Activated CD4-positive, alpha-beta T cell treated with anti-CD3 and anti-CD28 coated beads for 36 hours (primary cell): ENCODE data around the gene SERTAD1. TPM values are rescaled to one million over a fixed set of nuclear protein-coding genes. Genes with fewer than 3 reads are reported as not detected.

Source experiments
- ATAC-seq: fragments of 200-7000 bp; cut with Tn5 transposase; one replicate; pipeline ENCODE4 v1.10.0; 2021; ENCODE audit warnings: mild to moderate bottlenecking, moderate library complexity
- CTCF ChIA-PET: fragments of 350-600 bp; sonication (Branson Sonifier 250); formaldehyde crosslinking; loops from one replicate; lab custom pipeline; 2021; ENCODE audit warnings: antibody characterized with exemption; lab: Charles Lee
- POLR2A ChIA-PET: fragments of 350-600 bp; sonication (Branson Sonifier 250); formaldehyde crosslinking; loops from one replicate; lab custom pipeline; 2021; ENCODE audit warnings: antibody characterized with exemption, inconsistent platforms; lab: Charles Lee
- DNase-seq: peaks from one replicate; pipeline ENCODE4 v3.0.0-alpha.2; 2020
- H3K27ac Mint-ChIP-seq: one replicate; pipeline ENCODE4 v1.8.0; 2021; ENCODE audit warnings: mixed read lengths
- H3K27me3 Mint-ChIP-seq: one replicate; pipeline ENCODE4 v1.8.0; 2021; ENCODE audit warnings: mixed read lengths
- H3K36me3 Mint-ChIP-seq: one replicate; pipeline ENCODE4 v1.8.0; 2021; ENCODE audit warnings: low read depth, mixed read lengths
- H3K4me1 Mint-ChIP-seq: one replicate; pipeline ENCODE4 v1.8.0; 2021; ENCODE audit warnings: mixed read lengths
- H3K4me3 Mint-ChIP-seq: one replicate; pipeline ENCODE4 v1.8.0; 2021; ENCODE audit warnings: mild to moderate bottlenecking, moderate library complexity, mixed read lengths
- H3K9me3 Mint-ChIP-seq: one replicate; pipeline ENCODE4 v1.8.0; 2021; ENCODE audit warnings: low read depth, mixed read lengths
- intact Hi-C, 2 experiments: fragments of 100-400 bp; cut with DNase I in 1 of 2; cut with micrococcal nuclease in 1 of 2; formaldehyde crosslinking; loops; one replicate each; pipeline versions ENCODE4 v1.14.2 to v1.15.1; 2022 to 2024; cut with DNase I, micrococcal nuclease
- total RNA-seq, 2 experiments: library from RNA; stranded (reverse); gene quantifications; one replicate each; pipeline ENCODE4 v1.2.3, GENCODE V29; 2021

The SERTAD1 gene
- total RNA-seq, 2 experiments from 2014 or later: 10.0 to 14.7 TPM

DNA sequence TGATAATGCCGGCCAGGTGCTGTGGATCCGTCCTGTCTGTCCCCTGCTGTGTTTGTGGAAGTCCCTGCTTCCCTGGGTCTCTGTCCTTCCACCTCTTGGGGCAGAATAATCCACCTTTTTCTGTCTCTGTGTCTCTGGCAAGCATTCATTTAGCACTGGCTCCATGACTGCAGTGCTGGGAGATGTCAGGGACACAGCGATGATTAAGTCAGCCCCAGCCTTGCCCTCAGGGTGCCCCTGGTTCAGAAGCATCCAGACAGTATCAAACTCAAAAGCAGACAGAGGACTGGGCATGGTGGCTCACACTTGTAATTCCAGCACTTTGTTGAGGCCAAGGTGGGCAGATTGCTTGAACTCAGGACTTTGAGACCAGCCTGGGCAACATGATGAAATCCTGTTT, 37.3 kb downstream of the SERTAD1 start:
- no peak overlapping the region for H3K27ac Mint-ChIP-seq

GRCh38 chr19:40387155-40387554, 38.6 kb downstream of the SERTAD1 start:
- POLR2A ChIA-PET: no interaction called here
- ATAC-seq: no peak
- no peak for DNase-seq
- no peaks in the 10 kb centered on the region for H3K4me1 Mint-ChIP-seq
- no peaks in the 10 kb centered on the region for H3K9me3 Mint-ChIP-seq
- intact Hi-C loops: no loop called here
- CTCF ChIA-PET: interaction anchor here (0.6 kb wide), 2 partner anchors 57 to 60 kb away, joined by 3 read pairs; no protein-coding TSS in a partner anchor
- no peaks in the 10 kb centered on the region for H3K36me3 Mint-ChIP-seq
- no peak overlapping the region for H3K27ac Mint-ChIP-seq
- H3K27me3 Mint-ChIP-seq: no peaks in the 10 kb centered on the region
- no peak overlapping the region for H3K4me3 Mint-ChIP-seq

More for the DNA sequence above, 37.3 kb downstream of the SERTAD1 start:
- Mint-ChIP-seq H3K36me3 (no peaks in the 10 kb centered on the region), H3K27me3 (no peaks in the 10 kb centered on the region), H3K4me1 (no peaks in the 10 kb centered on the region), H3K9me3 (no peaks in the 10 kb centered on the region), H3K4me3 (no peak overlapping the region)
- intact Hi-C loops: no loop called here
- DNase-seq: no peak
- ATAC-seq: no peak
- ChIA-PET CTCF (no interaction called here), POLR2A (no interaction called here)

- intact Hi-C loops: no loop called here
- Mint-ChIP-seq H3K36me3 (no peaks in the 10 kb centered on the region), H3K9me3 (no peaks in the 10 kb centered on the region), H3K4me1 (no peaks in the 10 kb centered on the region), H3K27me3 (no peaks in the 10 kb centered on the region), H3K4me3 (no peak overlapping the region), H3K27ac (no peak overlapping the region)
- CTCF ChIA-PET: no interaction called here
- ATAC-seq (no peak), DNase-seq (no peak)
- POLR2A ChIA-PET: no interaction called here
Measured at GRCh38 chr19:40383668-40384248, 42.0 kb downstream of the SERTAD1 start.

DNA sequence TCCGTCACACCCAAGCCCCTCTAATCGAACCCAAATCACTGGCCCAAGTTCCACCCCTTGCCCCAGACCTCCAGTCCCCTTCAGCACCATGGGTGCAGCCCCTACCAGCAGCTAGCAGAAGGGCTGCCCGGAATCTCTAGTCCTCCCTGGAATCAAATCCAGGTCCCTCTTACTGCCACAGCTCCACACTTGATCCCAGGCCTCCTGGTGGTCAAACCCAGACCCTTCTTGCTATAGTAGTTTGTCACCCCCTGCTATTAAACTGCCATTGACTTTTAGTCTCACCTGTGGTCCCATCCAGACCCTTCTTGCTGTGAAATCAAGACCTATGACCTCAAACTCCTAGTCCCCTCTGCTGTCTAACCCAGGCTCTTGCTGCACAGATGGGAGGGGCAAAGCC, 44.5 kb downstream of the SERTAD1 start:
- ChIA-PET CTCF (interaction anchor here (1.1 kb wide), 1 partner anchor 39 kb away, joined by 5 read pairs; no protein-coding TSS in a partner anchor), POLR2A (no interaction called here)
- no peaks in the 10 kb centered on the region for H3K36me3 Mint-ChIP-seq
- no peaks in the 10 kb centered on the region for H3K27me3 Mint-ChIP-seq
- DNase-seq (no peak), ATAC-seq (no peak)
- no peaks in the 10 kb centered on the region for H3K4me1 Mint-ChIP-seq
- intact Hi-C loops: no loop called here
- H3K4me3 Mint-ChIP-seq: no peak overlapping the region
- H3K27ac Mint-ChIP-seq: no peak overlapping the region
- H3K9me3 Mint-ChIP-seq: no peaks in the 10 kb centered on the region

DNA sequence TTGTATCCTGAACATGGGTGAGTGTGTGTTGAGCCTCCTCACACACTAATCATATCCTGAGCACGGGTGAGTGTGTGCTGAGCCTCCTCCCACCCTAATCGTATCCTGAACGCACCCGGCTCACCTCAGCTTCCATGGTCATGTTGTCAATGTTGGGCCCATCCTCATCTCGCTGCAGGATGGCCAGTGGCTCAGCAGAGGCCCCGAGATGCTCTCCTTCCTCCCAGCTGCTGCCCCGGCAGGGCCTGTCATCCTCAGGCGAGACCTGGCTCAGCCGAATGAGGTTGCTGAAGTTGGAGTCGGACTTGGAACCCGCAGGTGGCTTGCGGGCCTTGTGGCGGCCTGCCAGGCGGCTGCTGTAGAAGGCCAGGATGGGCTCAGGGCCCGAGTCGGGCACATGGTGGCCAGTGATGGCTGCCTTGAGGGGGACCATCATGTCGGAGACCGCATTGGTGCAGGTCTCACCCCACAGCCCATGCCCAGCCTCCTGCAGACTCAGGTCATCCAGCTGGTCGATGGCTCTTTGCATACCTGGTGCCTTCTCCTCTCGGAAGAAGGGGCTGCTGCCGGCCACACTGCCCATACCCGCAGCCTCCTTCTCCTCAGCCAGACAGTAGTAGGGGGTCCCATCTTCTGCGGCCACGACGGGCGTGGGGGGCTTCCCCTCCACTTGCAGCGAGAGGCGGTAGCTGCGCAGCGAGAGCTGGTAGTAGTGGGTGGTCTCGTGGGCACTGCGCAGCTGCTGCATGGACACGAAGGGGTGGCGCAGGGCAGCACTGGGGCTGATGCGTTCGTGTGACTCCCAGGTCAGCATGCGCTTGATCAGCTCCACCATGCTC, 45.4 kb downstream of the SERTAD1 start:
- ATAC-seq (no peak), DNase-seq (no peak)
- Mint-ChIP-seq H3K27me3 (no peaks in the 10 kb centered on the region), H3K4me1 (no peaks in the 10 kb centered on the region), H3K9me3 (no peaks in the 10 kb centered on the region), H3K27ac (no peak overlapping the region), H3K4me3 (no peak overlapping the region), H3K36me3 (no peaks in the 10 kb centered on the region)
- intact Hi-C loops: no loop called here
- ChIA-PET POLR2A (no interaction called here), CTCF (interaction anchor here (0.7 to 1.1 kb wide), 2 partner anchors 9 to 40 kb away, joined by 3 to 5 read pairs; no protein-coding TSS in a partner anchor)

DNA sequence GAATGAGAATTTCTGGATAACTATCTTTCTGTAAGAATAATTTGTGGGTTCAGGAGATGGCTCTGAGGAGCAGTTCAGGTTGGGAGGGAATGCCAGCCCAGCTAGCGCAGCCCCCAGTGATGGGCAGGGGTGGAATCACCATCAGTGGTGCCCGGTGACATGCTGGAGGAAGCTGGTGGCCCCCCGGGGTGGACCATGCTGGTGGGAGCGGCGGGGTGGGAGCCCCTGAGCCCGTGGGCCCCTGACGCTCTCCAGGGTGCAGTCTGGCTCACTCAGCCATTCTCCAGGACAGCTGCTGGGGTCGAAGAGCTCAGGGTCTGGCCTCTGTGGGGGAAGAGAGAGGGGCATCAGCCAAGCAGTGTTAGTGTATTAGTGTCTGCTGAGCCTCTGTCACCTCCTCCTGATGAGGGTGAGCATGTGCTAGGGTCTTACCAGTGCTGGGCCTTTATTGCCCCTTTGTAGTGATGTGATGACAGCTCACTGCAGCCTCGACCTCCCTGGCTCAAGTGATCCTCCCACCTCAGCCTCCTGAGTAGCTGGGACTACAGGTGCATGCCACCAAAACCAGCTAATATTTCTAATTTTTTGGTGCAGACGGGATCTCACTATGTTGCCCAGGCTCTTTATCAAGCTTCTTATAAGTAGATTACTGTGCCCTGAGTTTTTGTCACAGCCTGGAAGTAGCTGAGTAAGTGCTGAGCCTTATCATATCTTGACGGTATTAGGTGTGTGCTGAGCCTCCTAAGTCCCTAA, 46.2 kb downstream of the SERTAD1 start:
- H3K27me3 Mint-ChIP-seq: no peaks in the 10 kb centered on the region
- H3K36me3 Mint-ChIP-seq: peaks cover under 1% of the 10 kb centered on the region

DNA sequence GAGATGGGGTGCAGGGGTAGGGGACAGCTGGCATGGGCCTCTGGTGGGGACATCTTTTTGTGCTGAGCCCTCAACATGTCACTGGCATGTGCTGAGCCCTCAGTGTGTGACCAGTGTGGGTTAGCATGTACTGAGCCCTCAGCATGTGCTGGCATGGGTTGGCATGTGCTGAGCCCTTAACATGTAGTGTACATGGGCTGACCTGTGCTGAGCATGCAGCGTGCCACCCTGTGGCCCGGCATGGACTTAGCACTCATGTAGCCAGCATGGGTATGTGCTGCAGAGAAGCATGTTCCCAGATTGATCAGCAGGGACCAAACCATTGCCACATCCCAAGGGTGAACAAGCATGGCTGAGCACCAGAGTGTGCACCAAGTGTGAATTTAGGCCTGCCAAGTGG, 47.3 kb downstream of the SERTAD1 start:
- ChIA-PET POLR2A (no interaction called here), CTCF (no interaction called here)
- H3K36me3 Mint-ChIP-seq: peaks cover 2% of the 10 kb centered on the region
- H3K27ac Mint-ChIP-seq: no peak overlapping the region
- no peak overlapping the region for H3K4me3 Mint-ChIP-seq
- no peak for DNase-seq
- peaks cover 2% of the 10 kb centered on the region for H3K4me1 Mint-ChIP-seq
- no peaks in the 10 kb centered on the region for H3K9me3 Mint-ChIP-seq
- no peak for ATAC-seq
- H3K27me3 Mint-ChIP-seq: no peaks in the 10 kb centered on the region
- intact Hi-C loops: no loop called here

More for the DNA sequence above, 46.2 kb downstream of the SERTAD1 start:
- H3K4me1 Mint-ChIP-seq: peaks cover under 1% of the 10 kb centered on the region
- H3K27ac Mint-ChIP-seq: no peak overlapping the region
- ChIA-PET CTCF (no interaction called here), POLR2A (no interaction called here)
- no peak for DNase-seq
- no peak overlapping the region for H3K4me3 Mint-ChIP-seq
- no peak for ATAC-seq
- no peaks in the 10 kb centered on the region for H3K9me3 Mint-ChIP-seq
- intact Hi-C loops: no loop called here

GRCh38 chr19:40377876-40378385, 47.9 kb downstream of the SERTAD1 start:
- Mint-ChIP-seq H3K4me1 (peaks cover 2% of the 10 kb centered on the region), H3K27me3 (no peaks in the 10 kb centered on the region), H3K4me3 (no peak overlapping the region), H3K36me3 (peaks cover 2% of the 10 kb centered on the region), H3K27ac (no peak overlapping the region), H3K9me3 (no peaks in the 10 kb centered on the region)
- DNase-seq (no peak), ATAC-seq (no peak)
- ChIA-PET POLR2A (no interaction called here), CTCF (interaction anchor here (0.8 kb wide), 1 partner anchor 9 kb away, joined by 6 read pairs; no protein-coding TSS in a partner anchor)
- intact Hi-C loops: no loop called here

DNA sequence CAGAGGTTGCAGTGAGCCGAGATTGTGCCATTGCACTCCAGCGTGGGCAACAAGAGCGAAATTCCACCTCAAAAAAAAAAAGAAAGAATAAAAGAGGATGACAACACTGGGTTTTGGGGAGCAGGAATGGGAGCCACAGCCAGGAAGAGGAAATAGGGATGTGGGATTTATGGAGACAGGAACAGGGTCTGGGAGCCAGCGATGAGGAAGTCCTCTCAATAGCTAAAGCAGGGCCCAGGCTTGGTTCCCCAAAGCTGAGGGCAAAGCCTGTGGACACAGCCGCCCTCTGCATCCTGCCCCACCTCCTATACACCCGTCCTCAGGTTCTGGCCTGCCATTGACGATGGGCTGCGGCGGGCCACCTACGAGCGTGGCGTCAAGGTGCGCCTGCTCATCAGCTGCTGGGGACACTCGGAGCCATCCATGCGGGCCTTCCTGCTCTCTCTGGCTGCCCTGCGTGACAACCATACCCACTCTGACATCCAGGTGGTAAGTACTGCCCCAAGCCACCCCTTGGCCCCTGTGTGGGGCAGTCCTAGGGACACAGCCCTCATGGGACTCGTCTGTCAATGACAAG, 49.4 kb downstream of the SERTAD1 start:
- Mint-ChIP-seq H3K4me1 (peaks cover 2% of the 10 kb centered on the region), H3K4me3 (no peak overlapping the region), H3K27ac (no peak overlapping the region), H3K9me3 (no peaks in the 10 kb centered on the region), H3K36me3 (peaks cover 2% of the 10 kb centered on the region), H3K27me3 (no peaks in the 10 kb centered on the region)
- ATAC-seq (no peak), DNase-seq (no peak)
- intact Hi-C loops: no loop called here
- ChIA-PET CTCF (no interaction called here), POLR2A (no interaction called here)

- Mint-ChIP-seq H3K27ac (no peak overlapping the region), H3K4me3 (no peak overlapping the region), H3K9me3 (no peaks in the 10 kb centered on the region), H3K4me1 (peaks cover 2% of the 10 kb centered on the region), H3K27me3 (no peaks in the 10 kb centered on the region), H3K36me3 (peaks cover 9% of the 10 kb centered on the region)
- ATAC-seq (no peak), DNase-seq (no peak)
- POLR2A ChIA-PET: no interaction called here
- CTCF ChIA-PET: interaction anchor here (0.6 kb wide), 1 partner anchor 90 kb away, joined by 4 read pairs; no protein-coding TSS in a partner anchor
- intact Hi-C loops: no loop called here
Measured at GRCh38 chr19:40374084-40374483, 51.7 kb downstream of the SERTAD1 start.

DNA sequence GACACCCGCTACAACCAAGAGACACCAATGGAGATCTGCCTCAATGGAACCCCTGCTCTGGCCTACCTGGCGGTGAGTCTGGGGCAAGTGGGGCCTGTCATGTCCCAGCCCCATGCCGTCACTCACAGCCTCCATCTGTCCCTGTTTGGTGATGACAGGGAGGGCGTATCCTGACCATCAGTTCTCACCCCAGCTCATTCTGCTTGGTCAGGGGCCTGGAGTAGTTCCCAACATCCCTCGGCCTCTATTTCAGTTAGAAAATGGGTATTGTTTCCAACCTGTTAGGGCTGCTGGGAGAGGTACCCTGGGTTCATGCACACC, 54.0 kb downstream of the SERTAD1 start:
- Mint-ChIP-seq H3K27me3 (no peaks in the 10 kb centered on the region), H3K27ac (no peak overlapping the region), H3K9me3 (no peaks in the 10 kb centered on the region), H3K4me1 (peaks cover 2% of the 10 kb centered on the region), H3K4me3 (no peak overlapping the region), H3K36me3 (peaks cover 10% of the 10 kb centered on the region)
- ChIA-PET POLR2A (no interaction called here), CTCF (interaction anchor here (1.1 kb wide), 1 partner anchor 9 kb away, joined by 3 read pairs; no protein-coding TSS in a partner anchor)
- ATAC-seq (no peak), DNase-seq (no peak)
- intact Hi-C loops: no loop called here
